Measurements from ENCODE around the gene TMEM101. TPM values are rescaled to one million over a fixed set of nuclear protein-coding genes. Genes with fewer than 3 reads are reported as not detected.

TMEM101 gene
- total and polyA plus RNA-seq, 10 of the 15 experiments (the other 5 are each of a cell fraction or from before 2014, with no cell fraction given), result 18.4 to 72.5 (median 35.9) TPM

GRCh38 chr17:43966276-43966675 is 48.5 kb downstream of the TMEM101 start:
- H3K9ac ChIP-seq (ENCODE audit: control insufficient read depth, insufficient read depth, low read length), result no peak overlapping the region
- 51% methylated on average over 3 of the region's 3 CpGs for WGBS (ENCODE audit: insufficient coverage, insufficient replicate concordance, low lambda C conversion rate, missing lambda C conversion rate)
- SMC1A ChIA-PET (ENCODE audit: uncharacterized antibody, unreplicated experiment), result no interaction called here
- POLR2A ChIA-PET, result no interaction called here
- no peak overlapping the region for H3K4me2 ChIP-seq (ENCODE audit: control insufficient read depth, insufficient read depth)
- in situ Hi-C loops (cut with MboI) (no loop called here), intact Hi-C loops (cut with micrococcal nuclease; ENCODE audit: unreplicated experiment) (no loop called here)
- FAIRE-seq, result no peak
- no peak for ATAC-seq
- CTCF ChIA-PET, result no interaction called here
- H2AFZ ChIP-seq (ENCODE audit: control insufficient read depth, low read depth, low read length), result no peak overlapping the region
- no peaks in the 10 kb centered on the region for H3K9me3 ChIP-seq (replicated peaks; ENCODE audit: control insufficient read depth, insufficient read depth, low read length)
- no peaks in the 10 kb centered on the region for H3K4me1 ChIP-seq (ENCODE audit: control insufficient read depth, insufficient read depth, low read length)
- RAD21 ChIA-PET (ENCODE audit: unreplicated experiment), result no interaction called here
- peaks cover 0 to 2% of the 10 kb centered on the region in 2 experiments; a peak in 2 of 4 replicates for H3K27me3 ChIP-seq (replicated peaks in 1 of 2; ENCODE audit: control insufficient read depth in 2 of 2, insufficient read depth in 2 of 2, low read length in 1 of 2)
- no TSS peak for BruUV-seq (replicated peaks)
- H3K4me3 ChIP-seq, result no peak overlapping the region
- no peaks in the 10 kb centered on the region for H3K79me2 ChIP-seq (ENCODE audit: control insufficient read depth, insufficient read depth, low read length)
- H4K20me1 ChIP-seq (ENCODE audit: control insufficient read depth, insufficient read depth), result no peaks in the 10 kb centered on the region
- H3K27ac ChIP-seq (ENCODE audit: control insufficient read depth, insufficient read depth), result no peak overlapping the region
- TF ChIP-seq BHLHE40 (IDR thresholded peaks at IDR 0.05; ENCODE audit: borderline replicate concordance in 1 of 2, low read depth in 2 of 2, low read length in 1 of 2), result no peak
- TF ChIP-seq TCF7 (IDR thresholded peaks at IDR 0.05; ENCODE audit: borderline replicate concordance), result no peak
- TF ChIP-seq CHD4 (IDR thresholded peaks at IDR 0.05), result no peak
- TF ChIP-seq MEF2B (IDR thresholded peaks at IDR 0.05; ENCODE audit: partially characterized antibody, poor library complexity, severe bottlenecking), result no peak
- TF ChIP-seq KAT2A (conservative IDR thresholded peaks at IDR 0.05; ENCODE audit: control insufficient read depth, low read depth, low read length), result no peak
- TF ChIP-seq ZBTB33 (IDR thresholded peaks at IDR 0.05), result no peak
- no peak for TF ChIP-seq SUPT20H (IDR thresholded peaks at IDR 0.05; ENCODE audit: borderline replicate concordance, control insufficient read depth, low read depth, low read length)
- no peak for TF ChIP-seq CBX3 (IDR thresholded peaks at IDR 0.05; ENCODE audit: borderline replicate concordance, low read depth)
- no peak for TF ChIP-seq ASH2L (IDR thresholded peaks at IDR 0.05; ENCODE audit: borderline replicate concordance, low read depth)
- no peak for TF ChIP-seq MXI1 (IDR thresholded peaks at IDR 0.05; ENCODE audit: low read depth, low read length)
- no peak for TF ChIP-seq HDGF (IDR thresholded peaks at IDR 0.05)
- H3K36me3 ChIP-seq (ENCODE audit: control insufficient read depth in 2 of 2, insufficient read depth in 2 of 2, low read length in 1 of 2), result no peaks in the 10 kb centered on the region
- DNase-seq (ENCODE audit: low read depth, low spot score), result no peak
